Heart right ventricle (tissue), 16 donors: ENCODE data around the gene CWC22. TPM values are rescaled to one million over a fixed set of nuclear protein-coding genes. Genes with fewer than 3 reads are reported as not detected.

Source experiments
- ATAC-seq, 8 donors: fragments of 200-7000 bp; cut with Tn5 transposase; one replicate each; pipeline ENCODE4 v1.9.1; 2020; ENCODE audit warnings: mild to moderate bottlenecking in 8 of 8, moderate library complexity in 8 of 8, moderate number of reproducible peaks in 1 of 8
- DNase-seq, 2 donors: peaks; one replicate each; pipeline ENCODE4 v3.0.0-alpha.2; 2020
- H3K27ac ChIP-seq, 10 donors: fragments of 200-600 bp; sonication (generic) in 2 of 10; one replicate each; pipeline versions ENCODE4 v1.5.0 to v1.8.0; 2020 to 2022; ENCODE audit warnings: mild to moderate bottlenecking in 3 of 10
- H3K27me3 ChIP-seq, 7 donors: fragments of 200-600 bp; one replicate each; pipeline ENCODE4 v1.8.0; 2021 to 2022; ENCODE audit warnings: mild to moderate bottlenecking in 2 of 7
- H3K36me3 ChIP-seq, 9 donors: fragments of 200-600 bp; sonication (generic) in 1 of 9; one replicate each; pipeline versions ENCODE4 v1.5.0 to v1.8.0; 2020 to 2022; ENCODE audit warnings: mild to moderate bottlenecking in 2 of 9
- H3K4me1 ChIP-seq, 9 donors: fragments of 200-600 bp; sonication (generic) in 1 of 9; one replicate each; pipeline versions ENCODE4 v1.5.0 to v1.8.0; 2020 to 2022; ENCODE audit warnings: mild to moderate bottlenecking in 4 of 9
- H3K4me3 ChIP-seq, 10 donors: fragments of 200-600 bp; sonication (generic) in 2 of 10; one replicate each; pipeline versions ENCODE4 v1.5.0 to v1.8.0; 2020 to 2022; ENCODE audit warnings: mild to moderate bottlenecking in 7 of 10, moderate library complexity in 2 of 10
- H3K9me3 ChIP-seq, 11 donors: fragments of 200-600 bp in 10 of 11; sonication (generic) in 2 of 11; one replicate each; pipeline versions ENCODE4 v1.5.0 to v1.8.0; 2013 to 2022; ENCODE audit warnings: mild to moderate bottlenecking in 2 of 11, control low read depth in 1 of 11, moderate library complexity in 1 of 11
- CTCF ChIP-seq, 9 donors: fragments of 200-600 bp; sonication (generic) in 2 of 9; IDR thresholded peaks; one replicate each; pipeline versions ENCODE4 v1.5.0 to v1.8.0; 2021 to 2022; ENCODE audit warnings: antibody characterized with exemption in 9 of 9, mild to moderate bottlenecking in 5 of 9, moderate library complexity in 1 of 9
- WGBS, 2 donors: extraction: QIAGEN DNeasy Blood & Tissue Kit; methylation state at CpG; one replicate each; pipeline ENCODE4 v1.1.7; 2013; ENCODE audit warnings: inconsistent platforms in 1 of 2; 5-methylcytosine and 5-hydroxymethylcytosine counted together
- intact Hi-C, 10 donors: fragments of 100-400 bp; cut with DNase I; formaldehyde crosslinking; loops; one replicate each; pipeline versions ENCODE4 v1.11.1 to v1.14.2; 2022
- polyA plus RNA-seq, 2 donors: library from polyadenylated mRNA; stranded (reverse); fragments of 200-250 nt; gene quantifications; one replicate each; pipeline ENCODE4 v1.2.3, GENCODE V29; 2013
- total RNA-seq, 10 donors: library from RNA; stranded (reverse); fragmentation: NEBNext Ultra II Directional in 3 of 10; extraction: Animal tissue kit (Norgen Biotek cat#: 25700) in 3 of 10; gene quantifications; one replicate each; pipeline versions ENCODE4 v1.2.1 to v1.2.4, GENCODE V29; 2021 to 2023
- donor health status: Arrhythmogenic right ventricular cardiomyopathy.
- donor health status: ischemic (EF 13 %, LVEDD 7.1; RV severe dilation, severe dysfunction).
- donor health status: healthy with polysubstance abuse.
- donor health status: DM: no; HTN: yes; CAD: no.
- donor health status: DM: no; HTN: no; CAD: no.
- donor health status: ischemic (EF 25% LVEDD 6.9; RV normal size, moderate dysfunction).
- donor health status: ischemic (EF 25% LVEDD 5.7; RV mildly dilated, moderate dysfunction).
- donor health status: healthy.
- donor health status: DM: yes; HTN: yes; CAD: no.
- donor health status: Ischemic cardiomyopathy.
- donor health status: ischemic (EF 35%, LVEDD 5.7; RV mildly dilated, moderate dysfunction).
- donor health status: nonischemic (EF 11% LVEDD 7.7; RV severe dilation, severe dysfunction).
- donor health status: DM: yes; HTN: yes; CAD: no.
- donor health status: PGD.
- donor health status: ischemic (EF 29% LVEDD 5.4; RV normal size, mild dysfunction).
- donor health status: nonischemic (EF 23%, LVEDD 6.1; RV moderate dilation, normal function).

The CWC22 gene
- total and polyA plus RNA-seq, 12 donors: 5.6 to 16.0 (median 12.6) TPM

- intact Hi-C loops: no loop called here
- ATAC-seq: no peak
These were observed 56.7 kb downstream of the CWC22 start for GRCh38 chr2:179950391-179950790.

GRCh38 chr2:179949438-179949837 is 57.7 kb downstream of the CWC22 start:
- Histone ChIP-seq H3K4me1 (peaks cover 0 to 7% (median 0%) of the 10 kb centered on the region in 9 donors), H3K27me3 (no peaks in the 10 kb centered on the region), H3K27ac (no peak overlapping the region), H3K9me3 (no peaks in the 10 kb centered on the region), H3K36me3 (peaks cover 0 to 100% (median 64%) of the 10 kb centered on the region in 9 donors), H3K4me3 (no peak overlapping the region)
- TF ChIP-seq CTCF (IDR thresholded peaks at IDR 0.05): no peak
- intact Hi-C loops: no loop called here
- WGBS, 2 donors: 62 to 80% methylated on average over 3 of the region's 3 CpGs
- DNase-seq (no peak), ATAC-seq (no peak)

More at GRCh38 chr2:179950391-179950790, 56.7 kb downstream of the CWC22 start:
- Histone ChIP-seq H3K27ac (no peak overlapping the region), H3K27me3 (no peaks in the 10 kb centered on the region), H3K36me3 (peaks cover 0 to 100% (median 56%) of the 10 kb centered on the region in 9 donors), H3K9me3 (no peaks in the 10 kb centered on the region), H3K4me1 (peaks cover 0 to 7% (median 0%) of the 10 kb centered on the region in 9 donors), H3K4me3 (no peak overlapping the region)
- no peak for TF ChIP-seq CTCF (IDR thresholded peaks at IDR 0.05)
- 76 to 85% methylated on average over 5 of the region's 5 CpGs for WGBS, 2 donors
- no peak for DNase-seq

DNA sequence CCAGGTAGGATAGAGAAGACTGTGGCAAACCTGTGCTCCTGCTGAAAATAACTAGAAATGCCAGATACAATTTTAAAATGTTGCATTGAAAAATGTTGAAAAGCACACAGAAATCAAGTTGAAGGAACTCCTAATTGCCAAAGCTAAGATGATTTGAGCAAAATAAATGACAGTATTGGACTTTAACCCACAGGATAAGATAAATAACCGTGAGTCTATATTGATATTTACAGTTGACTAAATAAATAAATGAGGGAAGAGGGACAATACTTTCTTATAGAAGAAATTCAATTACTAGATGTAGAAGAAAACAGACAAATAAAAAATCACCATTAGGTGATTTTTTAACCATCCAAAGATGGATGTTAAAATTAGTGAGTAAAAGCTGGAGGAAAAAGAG is 59.0 kb downstream of the CWC22 start:
- intact Hi-C loops: no loop called here
- no peak for ATAC-seq
- Histone ChIP-seq H3K36me3 (peaks cover 0 to 100% (median 58%) of the 10 kb centered on the region in 9 donors), H3K9me3 (no peaks in the 10 kb centered on the region), H3K4me1 (peaks cover 0 to 7% (median 0%) of the 10 kb centered on the region in 9 donors), H3K27me3 (no peaks in the 10 kb centered on the region), H3K4me3 (no peak overlapping the region), H3K27ac (no peak overlapping the region)
- WGBS, 2 donors: 84 to 88% methylated on average over 1 of the region's 1 CpG
- no peak for DNase-seq
- no peak for TF ChIP-seq CTCF (IDR thresholded peaks at IDR 0.05)

DNA sequence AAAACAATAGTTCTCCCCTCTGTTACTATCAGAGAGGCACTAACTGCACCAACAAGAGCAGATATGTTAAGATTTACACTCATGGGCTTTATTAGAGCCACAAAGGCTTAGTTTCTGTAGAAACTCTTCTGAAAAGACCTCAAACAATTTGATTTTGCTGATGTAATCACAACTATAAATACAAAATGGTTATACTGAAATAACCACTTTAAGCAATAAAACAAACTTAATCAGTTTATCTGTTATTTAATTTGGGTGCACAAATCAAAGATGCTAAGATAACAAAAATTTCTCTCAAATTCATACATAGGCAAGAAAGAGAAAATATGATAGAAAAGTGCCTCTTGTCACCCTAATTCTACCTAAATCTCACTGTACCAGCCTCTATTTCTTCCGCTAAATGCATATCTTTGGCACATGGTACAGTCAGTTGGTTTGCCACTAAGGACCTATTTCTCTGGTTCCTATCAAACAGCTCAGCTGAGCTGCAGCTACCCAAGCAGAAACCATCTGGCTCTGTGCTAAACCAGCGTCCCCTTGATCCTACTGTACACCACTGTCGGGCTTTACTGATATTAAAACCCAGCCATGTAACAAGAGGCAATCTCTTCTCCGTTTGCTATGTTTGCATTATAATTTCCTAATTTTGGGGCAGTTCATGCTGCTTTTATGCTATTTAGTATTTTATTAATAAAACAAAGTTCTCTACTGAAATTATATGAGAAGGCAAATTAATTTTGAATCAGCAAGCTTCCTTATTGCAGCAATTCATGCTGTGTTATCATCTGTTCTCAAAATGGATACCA is 60.1 kb downstream of the CWC22 start:
- H3K27me3 ChIP-seq: no peaks in the 10 kb centered on the region
- H3K9me3 ChIP-seq: no peaks in the 10 kb centered on the region
- no peak for ATAC-seq
- H3K36me3 ChIP-seq: peaks cover 0 to 95% (median 58%) of the 10 kb centered on the region in 9 donors
- no peak for DNase-seq
- TF ChIP-seq CTCF (IDR thresholded peaks at IDR 0.05): no peak
- no peak overlapping the region for H3K27ac ChIP-seq
- intact Hi-C loops: no loop called here
- H3K4me3 ChIP-seq: no peak overlapping the region
- no peaks in the 10 kb centered on the region for H3K4me1 ChIP-seq
- 95 to 100% methylated on average over 4 of the region's 4 CpGs for WGBS, 2 donors
